Effector memory CD4-positive, alpha-beta T cell (primary cell): ENCODE measurements around the gene ABCC4.

Experiments
- DNase-seq, 3 donors: peaks; one replicate each; pipeline ENCODE4 v3.0.0-alpha.2; 2020
- H3K27ac ChIP-seq: 2 replicates; pipeline ENCODE4 v1.7.0; 2013; ENCODE audit warnings: mild to moderate bottlenecking, low read length, moderate library complexity; ENCODE audit not compliant: insufficient read depth, poor library complexity, severe bottlenecking
- H3K27me3 ChIP-seq: replicated peaks from 2 replicates; pipeline ENCODE4 v1.7.0; 2013; ENCODE audit warnings: mild to moderate bottlenecking, low read length; ENCODE audit not compliant: insufficient read depth, control insufficient read depth, poor library complexity, severe bottlenecking
- H3K36me3 ChIP-seq: 2 replicates; pipeline ENCODE4 v1.7.0; 2013; ENCODE audit warnings: mild to moderate bottlenecking, low read length, moderate library complexity; ENCODE audit not compliant: control insufficient read depth, insufficient read depth
- H3K4me1 ChIP-seq: 2 replicates; pipeline ENCODE4 v1.7.0; 2013; ENCODE audit warnings: low read length, mild to moderate bottlenecking; ENCODE audit not compliant: control insufficient read depth, insufficient read depth, poor library complexity, severe bottlenecking
- H3K4me3 ChIP-seq: 2 replicates; pipeline ENCODE4 v1.7.0; 2013; ENCODE audit warnings: low read length, low read depth, mild to moderate bottlenecking; ENCODE audit not compliant: insufficient read depth, poor library complexity, severe bottlenecking
- H3K9me3 ChIP-seq: 2 replicates; pipeline ENCODE4 v1.7.0; 2013; ENCODE audit warnings: mild to moderate bottlenecking, low read length, moderate library complexity; ENCODE audit not compliant: control insufficient read depth

Gene ABCC4

DNA sequence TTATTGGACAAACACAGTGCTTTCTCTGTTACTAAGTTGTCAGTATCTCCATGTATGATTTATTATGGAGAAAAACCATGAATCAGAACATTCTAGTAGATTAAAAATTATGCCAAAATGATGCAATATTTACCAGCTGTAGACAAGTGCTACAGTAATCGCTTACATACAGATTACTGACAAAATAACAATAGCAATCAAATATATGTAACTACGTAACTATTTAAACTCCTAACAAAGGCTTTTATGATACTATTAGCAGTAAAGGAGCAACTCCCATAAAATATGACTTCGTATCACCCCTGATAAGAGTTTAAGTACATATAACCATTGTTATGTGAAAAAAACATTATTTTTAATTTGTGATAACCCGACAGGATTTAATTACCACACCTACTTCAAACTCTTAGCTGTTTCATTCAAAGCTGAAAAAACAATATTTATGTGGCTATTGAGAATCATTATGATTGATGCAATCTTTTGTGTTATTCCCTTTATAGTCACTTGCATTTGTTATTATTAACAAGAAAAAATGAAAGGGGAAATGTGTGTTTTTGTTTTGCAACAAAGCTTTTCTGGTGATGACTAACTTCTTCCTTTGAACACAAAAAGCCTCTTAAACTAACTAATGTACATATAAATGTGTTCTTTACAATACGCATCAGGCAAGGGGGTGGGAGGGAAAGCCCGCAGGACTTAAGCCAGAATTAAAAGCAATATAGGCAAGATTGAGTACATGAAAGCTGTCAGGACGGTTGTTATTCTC lies 147.4 kb downstream of the ABCC4 start:
- Histone ChIP-seq H3K27ac (no peak overlapping the region), H3K36me3 (no peaks in the 10 kb centered on the region), H3K4me1 (no peaks in the 10 kb centered on the region), H3K27me3 (no peaks in the 10 kb centered on the region), H3K4me3 (no peak overlapping the region), H3K9me3 (no peaks in the 10 kb centered on the region)
- no peak for DNase-seq

DNA sequence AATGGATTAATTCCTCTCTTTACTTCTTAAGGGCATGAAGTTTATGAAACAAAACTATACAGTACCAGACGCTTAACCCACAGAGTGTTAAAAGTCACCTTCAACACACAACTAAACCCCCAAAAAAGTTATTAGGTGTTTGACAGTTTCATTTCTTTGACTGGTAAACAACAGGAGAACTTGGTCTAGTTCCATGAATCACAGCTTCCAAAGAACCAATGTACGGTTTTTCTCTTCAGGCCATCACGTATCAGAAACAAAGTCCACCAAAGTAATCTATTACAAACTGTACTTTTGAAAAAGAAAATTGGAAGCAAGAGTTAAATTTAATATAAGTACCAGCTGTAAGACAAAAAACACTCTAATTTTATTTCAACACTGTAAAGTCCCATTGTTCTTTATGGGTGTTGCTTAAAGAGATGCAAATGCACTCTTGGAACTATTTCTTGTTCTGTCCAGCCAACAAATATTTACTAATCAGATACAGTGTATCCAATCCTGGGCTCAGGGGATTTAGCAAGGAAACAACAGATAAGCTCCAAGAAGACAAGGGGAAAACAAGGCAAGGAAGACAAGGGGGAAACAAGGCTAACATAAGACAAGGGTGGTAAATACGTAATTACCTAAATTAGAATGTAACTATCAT lies 149.2 kb downstream of the ABCC4 start:
- DNase-seq = no peak
- Histone ChIP-seq H3K4me3 (no peak overlapping the region), H3K9me3 (no peaks in the 10 kb centered on the region), H3K36me3 (no peaks in the 10 kb centered on the region), H3K27ac (no peak overlapping the region), H3K4me1 (no peaks in the 10 kb centered on the region), H3K27me3 (no peaks in the 10 kb centered on the region)

DNA sequence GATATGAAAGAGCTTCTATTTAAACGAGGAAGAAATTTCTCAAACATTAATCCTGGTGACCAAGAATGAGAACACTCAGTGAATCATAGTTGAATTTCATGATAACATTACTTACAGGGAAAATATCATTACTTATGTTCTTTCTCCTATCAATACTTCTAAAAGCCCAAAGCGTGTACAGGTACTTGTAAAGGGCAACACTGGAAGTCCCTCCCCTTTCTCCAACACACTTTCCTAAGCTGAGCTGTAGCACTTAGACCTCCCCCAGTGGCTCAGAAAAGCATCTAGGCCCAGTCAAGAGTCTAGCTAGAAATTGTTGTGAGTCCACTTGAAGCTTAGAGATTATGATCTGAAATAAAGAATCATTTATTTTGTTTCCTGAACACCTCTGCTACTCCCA lies 150.7 kb downstream of the ABCC4 start:
- no peak overlapping the region for H3K4me3 ChIP-seq
- no peak for DNase-seq
- H3K4me1 ChIP-seq = no peaks in the 10 kb centered on the region
- no peaks in the 10 kb centered on the region for H3K27me3 ChIP-seq
- no peaks in the 10 kb centered on the region for H3K36me3 ChIP-seq
- H3K9me3 ChIP-seq = no peaks in the 10 kb centered on the region
- H3K27ac ChIP-seq = no peak overlapping the region

DNA sequence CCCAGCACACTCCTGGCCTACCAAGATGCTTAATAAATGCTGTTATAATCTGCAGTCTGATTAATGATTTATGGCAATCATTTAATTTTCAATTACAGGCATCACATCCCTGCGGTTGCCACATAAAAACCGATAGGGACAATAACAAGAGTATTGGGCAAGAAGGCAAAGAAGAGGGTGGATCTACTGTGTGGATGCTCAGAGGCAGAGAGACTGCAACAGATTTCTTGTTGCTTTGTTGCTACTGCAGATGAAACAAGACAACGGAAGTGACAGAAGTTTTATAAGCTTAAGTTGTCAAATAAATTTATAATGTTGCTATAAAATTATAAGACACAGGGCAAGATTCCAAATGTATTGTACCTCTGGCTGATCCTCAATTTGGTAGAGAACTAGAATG lies 154.8 kb downstream of the ABCC4 start:
- Histone ChIP-seq H3K36me3 (no peaks in the 10 kb centered on the region), H3K9me3 (no peaks in the 10 kb centered on the region), H3K27ac (no peak overlapping the region), H3K4me1 (no peaks in the 10 kb centered on the region), H3K4me3 (no peak overlapping the region), H3K27me3 (no peaks in the 10 kb centered on the region)
- DNase-seq = no peak

DNA sequence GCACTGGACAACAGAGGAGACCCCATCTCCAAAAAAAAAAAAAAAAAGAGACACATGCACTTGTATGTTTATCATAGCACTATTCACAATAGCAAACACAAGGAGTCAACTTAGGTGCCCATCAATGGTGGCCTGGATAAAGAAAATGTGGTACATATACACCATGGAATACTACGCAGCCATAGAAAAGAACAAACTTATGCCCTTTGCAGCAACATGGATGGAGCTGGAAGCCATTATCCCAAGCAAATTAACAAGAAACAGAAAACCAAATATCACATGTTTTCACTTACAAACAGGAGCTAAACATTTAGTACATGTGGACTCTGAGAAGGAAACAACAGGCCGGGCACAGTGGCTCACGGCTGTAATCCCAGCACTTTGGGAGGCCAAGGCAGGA lies 155.7 kb downstream of the ABCC4 start:
- Histone ChIP-seq H3K36me3 (no peaks in the 10 kb centered on the region), H3K4me3 (no peak overlapping the region), H3K27me3 (no peaks in the 10 kb centered on the region), H3K4me1 (no peaks in the 10 kb centered on the region), H3K9me3 (no peaks in the 10 kb centered on the region), H3K27ac (no peak overlapping the region)
- no peak for DNase-seq

DNA sequence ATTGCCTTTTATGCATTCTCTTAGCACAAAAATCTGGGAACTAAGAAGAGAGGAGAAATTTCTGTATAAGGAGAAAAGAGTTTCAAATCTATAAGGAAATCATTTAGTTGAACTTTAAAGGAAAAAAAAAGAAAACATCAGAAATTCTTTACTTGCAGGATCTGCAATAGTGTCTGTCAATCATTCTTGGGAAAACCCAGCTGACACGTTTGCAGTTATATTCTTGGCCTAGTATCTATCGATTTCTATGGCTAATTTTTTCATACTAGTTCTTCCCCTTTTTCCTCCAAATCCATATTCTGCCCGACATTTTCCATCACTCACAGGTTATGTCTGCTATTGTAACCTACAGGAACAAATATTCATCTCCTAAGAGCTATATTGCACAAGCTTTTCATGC lies 160.7 kb downstream of the ABCC4 start:
- no peak overlapping the region for H3K4me3 ChIP-seq
- H3K36me3 ChIP-seq = no peaks in the 10 kb centered on the region
- H3K27ac ChIP-seq = no peak overlapping the region
- no peaks in the 10 kb centered on the region for H3K27me3 ChIP-seq
- DNase-seq = no peak
- no peaks in the 10 kb centered on the region for H3K4me1 ChIP-seq
- H3K9me3 ChIP-seq = no peaks in the 10 kb centered on the region

DNA sequence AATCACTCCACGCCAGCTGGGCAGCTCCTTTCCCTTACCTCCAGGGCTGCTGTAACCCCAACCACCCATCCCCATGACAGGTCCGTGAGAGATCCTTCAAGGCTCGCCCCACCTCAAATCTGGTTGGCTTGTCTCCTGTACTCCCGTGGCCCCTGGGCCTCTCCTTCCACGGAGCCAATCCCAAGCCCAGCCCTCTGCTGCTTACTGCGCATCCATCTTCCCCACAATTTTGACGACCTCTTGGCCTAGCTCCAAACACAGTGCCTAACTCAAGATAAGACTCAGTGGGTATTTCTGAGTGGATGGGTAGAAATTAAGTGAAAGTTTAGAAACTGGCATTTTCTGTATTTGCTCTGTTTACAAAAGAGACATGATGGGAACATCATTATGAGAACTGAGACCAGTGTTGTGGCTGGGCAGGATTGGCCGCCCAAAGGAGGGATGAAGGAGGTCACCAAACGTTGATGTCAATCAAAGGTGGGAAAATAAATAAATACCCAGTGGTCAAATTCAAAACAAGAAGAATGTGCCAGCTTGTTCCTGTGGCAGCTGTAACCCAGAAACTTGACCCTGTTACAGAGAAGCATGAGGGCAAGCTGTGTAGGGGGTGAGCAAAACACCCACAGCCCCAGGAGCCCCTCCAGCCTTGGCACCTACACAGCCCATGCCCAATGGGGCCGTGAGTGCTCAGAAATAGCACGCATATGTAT lies 162.2 kb downstream of the ABCC4 start:
- Histone ChIP-seq H3K9me3 (no peaks in the 10 kb centered on the region), H3K27ac (no peak overlapping the region), H3K36me3 (no peaks in the 10 kb centered on the region), H3K4me3 (no peak overlapping the region), H3K4me1 (no peaks in the 10 kb centered on the region), H3K27me3 (no peaks in the 10 kb centered on the region)
- no peak for DNase-seq

DNA sequence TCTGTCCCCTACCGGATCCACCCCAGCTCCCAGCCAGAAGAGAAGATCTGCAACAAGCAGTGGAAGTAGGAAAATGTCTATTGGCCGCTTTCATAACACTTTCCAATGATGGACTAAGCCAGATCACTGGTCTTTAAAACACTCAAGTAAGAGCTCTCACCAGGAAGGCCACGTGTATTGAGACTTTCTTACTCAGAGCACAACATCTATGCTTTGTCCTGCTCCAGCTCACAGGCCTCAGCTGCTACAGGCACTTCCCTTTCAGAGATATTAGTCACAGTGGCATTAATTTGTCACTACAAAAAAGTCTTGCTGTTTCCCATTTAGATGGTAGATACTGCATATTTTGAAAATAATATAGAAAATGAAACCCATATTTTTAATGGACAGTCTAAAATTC lies 164.2 kb downstream of the ABCC4 start:
- Histone ChIP-seq H3K27ac (no peak overlapping the region), H3K4me1 (no peaks in the 10 kb centered on the region), H3K27me3 (no peaks in the 10 kb centered on the region), H3K4me3 (no peak overlapping the region), H3K9me3 (no peaks in the 10 kb centered on the region), H3K36me3 (no peaks in the 10 kb centered on the region)
- DNase-seq = no peak

DNA sequence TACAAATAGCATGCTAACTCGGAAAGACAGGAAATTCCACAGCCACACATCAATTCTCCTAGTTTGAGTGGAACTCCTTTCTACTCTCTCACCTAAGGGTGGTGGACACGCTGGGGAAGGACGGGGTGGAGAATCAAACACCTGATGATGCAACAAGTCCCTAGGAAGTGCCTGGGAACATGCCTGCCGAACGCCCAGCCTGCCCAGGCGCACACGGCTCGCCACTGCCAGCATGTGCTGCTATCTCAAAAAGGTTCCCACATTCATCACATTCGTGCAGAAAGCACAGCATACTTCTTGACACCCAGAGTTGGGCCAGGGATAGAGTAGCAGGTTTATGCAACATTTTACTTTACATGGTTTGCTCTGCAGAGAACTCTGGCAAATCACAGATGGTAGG lies 164.6 kb downstream of the ABCC4 start:
- Histone ChIP-seq H3K27me3 (no peaks in the 10 kb centered on the region), H3K36me3 (no peaks in the 10 kb centered on the region), H3K4me3 (no peak overlapping the region), H3K27ac (no peak overlapping the region), H3K4me1 (no peaks in the 10 kb centered on the region), H3K9me3 (no peaks in the 10 kb centered on the region)
- DNase-seq = no peak

DNA sequence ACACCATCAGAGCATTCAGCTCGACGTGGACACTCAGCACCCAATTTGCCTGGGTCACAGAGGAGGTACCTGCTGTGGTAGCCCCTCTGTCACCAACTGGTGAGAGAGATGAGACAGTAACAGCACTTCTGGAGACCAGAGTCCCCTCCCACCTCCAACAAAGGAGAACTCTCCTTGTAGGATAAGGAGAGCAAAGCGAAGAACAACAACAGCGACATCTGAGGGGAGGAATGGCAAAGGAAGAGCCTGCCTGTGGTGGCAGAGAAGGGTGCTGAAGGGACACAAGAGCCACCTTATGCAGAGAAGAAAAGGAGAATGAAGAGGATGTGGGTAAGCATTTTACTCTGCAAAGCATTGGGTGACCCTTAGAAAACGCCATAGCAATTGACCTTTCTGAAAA lies 167.8 kb downstream of the ABCC4 start:
- no peak overlapping the region for H3K27ac ChIP-seq
- no peaks in the 10 kb centered on the region for H3K4me1 ChIP-seq
- no peak for DNase-seq
- H3K9me3 ChIP-seq = no peaks in the 10 kb centered on the region
- H3K36me3 ChIP-seq = no peaks in the 10 kb centered on the region
- H3K4me3 ChIP-seq = no peak overlapping the region
- H3K27me3 ChIP-seq = no peaks in the 10 kb centered on the region
